Astrocyte (in vitro differentiated cells and primary cell): ENCODE data around the gene BCR. TPM values are rescaled to one million over a fixed set of nuclear protein-coding genes. Genes with fewer than 3 reads are reported as not detected.

Experiments used
- DNase-seq: peaks from one replicate; pipeline ENCODE4 v3.0.0-alpha.2; 2010; ENCODE audit warnings: low read depth
- FAIRE-seq: peaks from 2 replicates; lab custom pipeline; 2011; peaks lifted over from hg19 to GRCh38; lab: Jason Lieb, UNC
- H2AFZ ChIP-seq: 2 replicates; pipeline ENCODE4 v1.6.0; 2012; ENCODE audit warnings: low read depth, low read length, inconsistent platforms
- H3K27ac ChIP-seq: 2 replicates; pipeline ENCODE4 v1.5.1; 2011; ENCODE audit warnings: low read depth, low read length, inconsistent platforms
- H3K27me3 ChIP-seq: 2 replicates; pipeline ENCODE4 v1.6.0; 2011; ENCODE audit warnings: low read length, inconsistent platforms; ENCODE audit not compliant: insufficient read depth
- H3K36me3 ChIP-seq: 2 replicates; pipeline ENCODE4 v1.5.1; 2011; ENCODE audit warnings: low read length, inconsistent platforms; ENCODE audit not compliant: insufficient read depth
- H3K4me1 ChIP-seq: 2 replicates; pipeline ENCODE4 v1.5.1; 2011; ENCODE audit warnings: low read length, inconsistent platforms; ENCODE audit not compliant: insufficient read depth
- H3K4me2 ChIP-seq: 2 replicates; pipeline ENCODE4 v1.6.0; 2012; ENCODE audit warnings: low read length, inconsistent platforms
- H3K4me3 ChIP-seq: 2 replicates; pipeline ENCODE4 v1.5.1; 2011; ENCODE audit warnings: low read depth, mild to moderate bottlenecking, low read length, inconsistent platforms; ENCODE audit not compliant: insufficient read depth
- H3K79me2 ChIP-seq: 2 replicates; pipeline ENCODE4 v1.6.0; 2012; ENCODE audit warnings: mild to moderate bottlenecking, low read length, inconsistent platforms; ENCODE audit not compliant: insufficient read depth
- H3K9ac ChIP-seq: 2 replicates; pipeline ENCODE4 v1.6.0; 2012; ENCODE audit warnings: mild to moderate bottlenecking, low read length, inconsistent platforms
- H3K9me3 ChIP-seq: 2 replicates; pipeline ENCODE4 v1.5.1; 2012; ENCODE audit warnings: low read depth, mild to moderate bottlenecking, low read length, inconsistent platforms; ENCODE audit not compliant: insufficient read depth
- H4K20me1 ChIP-seq: 2 replicates; pipeline ENCODE4 v1.6.0; 2012; ENCODE audit warnings: low read length, inconsistent platforms; ENCODE audit not compliant: insufficient read depth
- H3K27ac Mint-ChIP-seq: one replicate; pipeline ENCODE4 v1.8.0; 2021; ENCODE audit warnings: mild to moderate bottlenecking, mixed read lengths; ENCODE audit not compliant: unreplicated experiment
- H3K27me3 Mint-ChIP-seq: one replicate; pipeline ENCODE4 v1.8.0; 2021; ENCODE audit warnings: low read depth, mixed read lengths; ENCODE audit not compliant: unreplicated experiment
- H3K36me3 Mint-ChIP-seq: one replicate; pipeline ENCODE4 v1.8.0; 2021; ENCODE audit warnings: low read depth, mixed read lengths; ENCODE audit not compliant: unreplicated experiment
- H3K4me1 Mint-ChIP-seq: one replicate; pipeline ENCODE4 v1.8.0; 2021; ENCODE audit warnings: low read depth, mixed read lengths; ENCODE audit not compliant: unreplicated experiment
- H3K4me3 Mint-ChIP-seq: one replicate; pipeline ENCODE4 v1.8.0; 2021; ENCODE audit warnings: mild to moderate bottlenecking, moderate library complexity, mixed read lengths; ENCODE audit not compliant: unreplicated experiment
- H3K9me3 Mint-ChIP-seq: one replicate; pipeline ENCODE4 v1.8.0; 2021; ENCODE audit warnings: mild to moderate bottlenecking, mixed read lengths; ENCODE audit not compliant: unreplicated experiment
- CTCF ChIP-seq: IDR thresholded peaks from 2 replicates; pipeline ENCODE4 v1.5.1; 2011; ENCODE audit warnings: low read depth, mild to moderate bottlenecking, inconsistent platforms, low read length, moderate library complexity; ENCODE audit not compliant: insufficient read depth
- EZH2 ChIP-seq: IDR thresholded peaks from 2 replicates; pipeline ENCODE4 v1.6.1; 2012; ENCODE audit warnings: mild to moderate bottlenecking, low read length, inconsistent platforms; ENCODE audit not compliant: insufficient read depth
- total RNA-seq: library from RNA; stranded (reverse); gene quantifications from 2 replicates; pipeline ENCODE4 v1.2.1, GENCODE V29; 2021

The BCR gene
- total RNA-seq, 1 donor from 2014 or later = 48.9 TPM

- Histone ChIP-seq H3K27ac (no peak overlapping the region), H3K4me3 (no peak overlapping the region), H3K4me2 (no peak overlapping the region), H3K27me3 (no peaks in the 10 kb centered on the region), H3K79me2 (peaks cover 83% of the 10 kb centered on the region), H3K4me1 (peaks cover 8% of the 10 kb centered on the region), H3K9ac (no peak overlapping the region), H4K20me1 (peaks cover 82% of the 10 kb centered on the region), H3K9me3 (no peaks in the 10 kb centered on the region), H3K36me3 (no peaks in the 10 kb centered on the region), H2AFZ (no peak overlapping the region)
- H3K9me3 Mint-ChIP-seq = no peaks in the 10 kb centered on the region
- H3K27me3 Mint-ChIP-seq = no peaks in the 10 kb centered on the region
- H3K4me3 Mint-ChIP-seq = no peak overlapping the region
- H3K4me1 Mint-ChIP-seq = peaks cover 10% of the 10 kb centered on the region
- FAIRE-seq (no peak), DNase-seq (no peak)
- TF ChIP-seq CTCF (no peak), EZH2 (no peak)
- H3K36me3 Mint-ChIP-seq = peaks cover 5% of the 10 kb centered on the region
- no peak overlapping the region for H3K27ac Mint-ChIP-seq
These were observed 15.9 kb downstream of the BCR start for GRCh38 chr22:23196165-23196564.

GRCh38 chr22:23197836-23198235 is 17.5 kb downstream of the BCR start:
- H2AFZ ChIP-seq = no peak overlapping the region
- no peaks in the 10 kb centered on the region for H3K9me3 ChIP-seq
- Mint-ChIP-seq H3K36me3 (peaks cover 5% of the 10 kb centered on the region), H3K4me3 (no peak overlapping the region), H3K4me1 (peaks cover 10% of the 10 kb centered on the region), H3K27ac (peak overlapping the region; percentile 2), H3K27me3 (no peaks in the 10 kb centered on the region), H3K9me3 (no peaks in the 10 kb centered on the region)
- TF ChIP-seq CTCF (no peak), EZH2 (no peak)
- no peak overlapping the region for H3K9ac ChIP-seq
- no peaks in the 10 kb centered on the region for H3K36me3 ChIP-seq
- peaks cover 74% of the 10 kb centered on the region for H3K79me2 ChIP-seq
- H4K20me1 ChIP-seq = peaks cover 79% of the 10 kb centered on the region
- H3K4me3 ChIP-seq = no peak overlapping the region
- H3K4me2 ChIP-seq = no peak overlapping the region
- FAIRE-seq (no peak), DNase-seq (no peak)
- H3K4me1 ChIP-seq = peaks cover 8% of the 10 kb centered on the region
- H3K27ac ChIP-seq = no peak overlapping the region
- H3K27me3 ChIP-seq = no peaks in the 10 kb centered on the region

- Histone ChIP-seq H3K36me3 (no peaks in the 10 kb centered on the region), H3K4me1 (peaks cover 8% of the 10 kb centered on the region), H3K9ac (peak overlapping the region; percentile 38), H3K27me3 (no peaks in the 10 kb centered on the region), H4K20me1 (peaks cover 79% of the 10 kb centered on the region), H3K4me3 (no peak overlapping the region), H3K9me3 (no peaks in the 10 kb centered on the region), H3K4me2 (peak overlapping the region; percentile 39), H2AFZ (no peak overlapping the region), H3K27ac (peak overlapping the region; percentile 11), H3K79me2 (peaks cover 74% of the 10 kb centered on the region)
- peak overlapping the region; percentile 77 for H3K27ac Mint-ChIP-seq
- peaks cover 10% of the 10 kb centered on the region for H3K36me3 Mint-ChIP-seq
- DNase-seq = peak; percentile 76
- FAIRE-seq = no peak
- no peaks in the 10 kb centered on the region for H3K27me3 Mint-ChIP-seq
- H3K4me3 Mint-ChIP-seq = no peak overlapping the region
- TF ChIP-seq CTCF (no peak), EZH2 (no peak)
- peaks cover 8% of the 10 kb centered on the region for H3K4me1 Mint-ChIP-seq
- no peaks in the 10 kb centered on the region for H3K9me3 Mint-ChIP-seq
These were observed 18.9 kb downstream of the BCR start for GRCh38 chr22:23199159-23199558.
